ENCODE results near the gene TXNRD1.
"Not testable (repeated sequence)": the region's sequence is repeated elsewhere in the genome, so short reads cannot be mapped to it uniquely, and the experiment has no call there.

TXNRD1 gene

DNA sequence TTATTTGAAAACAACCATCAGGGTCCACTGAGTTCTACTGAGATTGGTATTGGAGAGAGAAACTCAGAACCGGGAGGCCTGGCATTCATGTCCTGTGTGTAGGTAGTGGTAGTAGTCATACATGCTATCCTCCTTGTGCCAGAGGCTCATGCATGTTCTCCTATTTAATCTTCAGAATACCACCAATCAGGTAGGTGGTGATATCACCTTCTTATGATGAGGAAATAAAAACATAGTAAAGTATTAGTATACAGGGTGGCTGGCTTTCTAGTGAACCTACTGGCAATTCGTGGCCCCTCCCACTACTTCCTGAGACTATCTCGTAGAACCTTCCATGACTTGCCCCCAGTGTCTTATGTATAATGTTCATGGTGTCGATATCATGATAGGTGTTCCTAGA is 47.4 kb downstream of the TXNRD1 start:
- Histone ChIP-seq H3K36me3 (ENCODE audit: control insufficient read depth, insufficient read depth, low read length) (no peaks in the 10 kb centered on the region), H3K27ac (ENCODE audit: low read depth, low read length, severe bottlenecking) (no peak overlapping the region), H3K4me1 (ENCODE audit: control insufficient read depth, insufficient read depth, low read length, poor library complexity, severe bottlenecking) (peaks cover 5% of the 10 kb centered on the region), H3K4me3 (ENCODE audit: extremely low read depth, insufficient read depth, low read length, poor library complexity, severe bottlenecking) (no peak overlapping the region), H3K9me3 (ENCODE audit: control insufficient read depth, low read length) (no peaks in the 10 kb centered on the region)
- WGBS, 2 experiments (ENCODE audit: insufficient coverage in 2 of 2), result 100% methylated on average over 1 of the region's 4 CpGs; no CpG with 5 or more reads in 1 of the 2 experiments

DNA sequence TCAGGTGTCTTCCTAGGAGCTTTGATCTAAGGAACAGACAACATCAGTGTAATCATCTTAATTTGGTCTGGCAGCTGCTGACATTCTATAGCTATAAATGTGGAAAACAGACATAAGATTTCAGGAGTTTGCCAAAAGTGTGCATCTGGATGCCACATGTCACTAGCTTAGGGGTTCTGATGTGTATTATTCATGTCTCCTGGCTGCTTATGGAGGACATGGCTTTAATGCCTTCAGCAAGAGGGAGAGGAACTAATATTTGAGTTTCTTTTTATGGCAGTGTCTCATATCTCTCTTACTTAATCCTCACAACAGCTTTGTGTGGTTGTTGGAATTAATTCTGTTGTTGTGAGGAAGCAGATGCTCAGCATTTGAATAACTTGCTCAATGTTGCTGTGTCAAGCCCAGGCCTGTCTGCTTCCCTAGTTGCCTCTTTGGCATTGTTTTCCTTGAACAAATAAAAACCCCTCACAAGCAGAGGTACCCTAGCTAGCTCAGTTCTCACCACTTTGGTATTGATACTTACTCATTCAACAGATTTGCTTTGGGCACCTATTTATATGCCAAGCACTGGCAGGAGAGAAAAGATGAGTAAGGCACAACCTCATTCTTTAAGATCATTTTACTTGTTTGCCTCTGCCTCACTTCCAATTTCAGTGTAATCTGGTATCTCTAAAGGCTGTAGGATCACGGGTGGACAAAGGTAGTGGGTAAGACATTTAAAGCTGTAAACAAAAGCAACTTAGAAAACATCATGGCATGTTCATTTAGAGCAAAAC is 48.2 kb downstream of the TXNRD1 start:
- H3K36me3 ChIP-seq (ENCODE audit: control insufficient read depth, insufficient read depth, low read length), result no peaks in the 10 kb centered on the region
- no peak overlapping the region for H3K4me3 ChIP-seq (ENCODE audit: extremely low read depth, insufficient read depth, low read length, poor library complexity, severe bottlenecking)
- H3K9me3 ChIP-seq (ENCODE audit: control insufficient read depth, low read length), result no peaks in the 10 kb centered on the region
- H3K27ac ChIP-seq (ENCODE audit: low read depth, low read length, severe bottlenecking), result no peak overlapping the region
- H3K4me1 ChIP-seq (ENCODE audit: control insufficient read depth, insufficient read depth, low read length, poor library complexity, severe bottlenecking), result peaks cover 5% of the 10 kb centered on the region
- 60% methylated on average over 1 of the region's 1 CpG; no CpG with 5 or more reads in 1 of the 2 experiments for WGBS, 2 experiments (ENCODE audit: insufficient coverage in 2 of 2)

DNA sequence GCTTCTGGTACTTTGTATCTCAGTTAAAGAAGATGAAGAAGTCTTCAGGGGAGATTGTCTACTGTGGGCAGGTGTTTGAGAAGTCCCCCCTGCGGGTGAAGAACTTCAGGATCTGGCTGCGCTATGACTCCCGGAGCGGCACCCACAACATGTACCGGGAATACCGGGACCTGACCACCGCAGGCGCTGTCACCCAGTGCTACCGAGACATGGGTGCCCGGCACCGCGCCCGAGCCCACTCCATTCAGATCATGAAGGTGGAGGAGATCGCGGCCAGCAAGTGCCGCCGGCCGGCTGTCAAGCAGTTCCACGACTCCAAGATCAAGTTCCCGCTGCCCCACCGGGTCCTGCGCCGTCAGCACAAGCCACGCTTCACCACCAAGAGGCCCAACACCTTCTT is 49.9 kb downstream of the TXNRD1 start:
- not testable (repeated sequence) for H3K9me3 ChIP-seq (ENCODE audit: control insufficient read depth, low read length); H3K4me1 ChIP-seq (ENCODE audit: control insufficient read depth, insufficient read depth, low read length, poor library complexity, severe bottlenecking); H3K27ac ChIP-seq (ENCODE audit: low read depth, low read length, severe bottlenecking); H3K4me3 ChIP-seq (ENCODE audit: extremely low read depth, insufficient read depth, low read length, poor library complexity, severe bottlenecking); H3K36me3 ChIP-seq (ENCODE audit: control insufficient read depth, insufficient read depth, low read length)
- WGBS, 2 experiments (ENCODE audit: insufficient coverage in 2 of 2), result no CpG with 5 or more reads among the region's 24 CpGs

DNA sequence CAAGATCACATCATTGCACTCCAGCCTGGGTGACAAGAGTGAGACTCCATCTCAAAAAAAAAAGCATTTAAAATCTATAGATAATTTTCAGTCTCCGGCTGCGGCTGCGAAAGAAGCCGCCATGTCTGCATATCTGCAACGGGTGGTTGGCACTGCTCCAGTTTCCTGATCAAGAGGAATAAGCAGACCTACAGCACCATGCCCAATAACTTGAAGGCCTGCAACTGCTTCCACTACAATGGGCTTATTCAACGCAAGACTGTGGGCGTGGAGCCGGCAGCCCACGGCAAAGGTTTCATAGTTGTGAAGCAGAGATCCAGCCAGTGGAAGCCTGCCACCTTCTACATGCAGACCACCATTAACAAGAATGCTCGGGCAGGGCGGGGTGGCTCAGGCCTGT is 57.4 kb downstream of the TXNRD1 start:
- no peaks in the 10 kb centered on the region for H3K36me3 ChIP-seq (ENCODE audit: control insufficient read depth, insufficient read depth, low read length)
- H3K4me3 ChIP-seq (ENCODE audit: extremely low read depth, insufficient read depth, low read length, poor library complexity, severe bottlenecking), result no peak overlapping the region
- 92 to 95% methylated on average over 9 to 11 of the region's 11 CpGs for WGBS, 2 experiments (ENCODE audit: insufficient coverage in 2 of 2)
- H3K9me3 ChIP-seq (ENCODE audit: control insufficient read depth, low read length), result no peaks in the 10 kb centered on the region
- peaks cover 5% of the 10 kb centered on the region for H3K4me1 ChIP-seq (ENCODE audit: control insufficient read depth, insufficient read depth, low read length, poor library complexity, severe bottlenecking)
- H3K27ac ChIP-seq (ENCODE audit: low read depth, low read length, severe bottlenecking), result no peak overlapping the region

DNA sequence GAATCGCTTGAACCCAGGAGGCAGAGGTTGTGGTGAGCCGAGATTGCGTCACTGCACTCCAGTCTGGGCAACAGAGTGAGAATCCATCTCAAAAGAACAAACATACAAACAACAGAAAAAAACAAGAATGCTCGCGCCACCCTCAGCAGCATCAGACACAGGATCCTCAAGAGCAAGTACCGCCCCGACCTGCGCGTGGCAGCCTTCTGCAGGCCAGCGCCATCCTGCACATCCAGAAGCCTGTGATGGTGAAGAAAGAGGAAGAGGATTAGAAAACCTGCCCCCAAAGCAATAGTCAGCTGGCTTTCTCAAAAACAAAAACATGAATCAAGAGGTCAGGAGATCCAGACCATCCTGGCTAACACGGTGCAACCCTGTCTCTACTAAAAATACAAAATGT is 57.9 kb downstream of the TXNRD1 start:
- Histone ChIP-seq H3K36me3 (ENCODE audit: control insufficient read depth, insufficient read depth, low read length) (no peaks in the 10 kb centered on the region), H3K27ac (ENCODE audit: low read depth, low read length, severe bottlenecking) (no peak overlapping the region), H3K4me3 (ENCODE audit: extremely low read depth, insufficient read depth, low read length, poor library complexity, severe bottlenecking) (no peak overlapping the region), H3K4me1 (ENCODE audit: control insufficient read depth, insufficient read depth, low read length, poor library complexity, severe bottlenecking) (peaks cover 5% of the 10 kb centered on the region), H3K9me3 (ENCODE audit: control insufficient read depth, low read length) (no peaks in the 10 kb centered on the region)
- 64 to 95% methylated on average over 2 to 8 of the region's 11 CpGs for WGBS, 2 experiments (ENCODE audit: insufficient coverage in 2 of 2)

DNA sequence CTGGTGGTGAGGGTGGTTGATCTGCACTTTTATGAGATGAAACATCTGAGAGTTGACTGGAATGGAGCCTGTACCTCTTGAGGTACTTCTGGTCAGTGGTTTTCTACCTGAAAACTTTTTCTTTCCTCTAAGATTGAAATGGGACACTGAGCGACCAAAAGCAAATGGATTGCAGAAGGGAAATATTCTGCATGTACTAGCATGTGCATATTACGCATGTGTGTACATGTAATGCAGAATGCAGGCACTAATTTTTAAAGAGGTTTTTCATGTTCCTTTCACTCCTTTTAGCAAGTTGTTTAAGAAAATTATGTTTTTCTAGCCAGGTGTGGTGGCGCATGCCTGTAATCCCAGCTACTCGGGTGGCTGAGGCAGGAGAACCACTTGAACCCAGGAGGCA is 59.2 kb downstream of the TXNRD1 start:
- Histone ChIP-seq H3K9me3 (ENCODE audit: control insufficient read depth, low read length) (no peaks in the 10 kb centered on the region), H3K27ac (ENCODE audit: low read depth, low read length, severe bottlenecking) (no peak overlapping the region), H3K4me3 (ENCODE audit: extremely low read depth, insufficient read depth, low read length, poor library complexity, severe bottlenecking) (no peak overlapping the region), H3K36me3 (ENCODE audit: control insufficient read depth, insufficient read depth, low read length) (no peaks in the 10 kb centered on the region), H3K4me1 (ENCODE audit: control insufficient read depth, insufficient read depth, low read length, poor library complexity, severe bottlenecking) (peaks cover 5% of the 10 kb centered on the region)
- 88 to 96% methylated on average over 3 to 4 of the region's 4 CpGs for WGBS, 2 experiments (ENCODE audit: insufficient coverage in 2 of 2)

DNA sequence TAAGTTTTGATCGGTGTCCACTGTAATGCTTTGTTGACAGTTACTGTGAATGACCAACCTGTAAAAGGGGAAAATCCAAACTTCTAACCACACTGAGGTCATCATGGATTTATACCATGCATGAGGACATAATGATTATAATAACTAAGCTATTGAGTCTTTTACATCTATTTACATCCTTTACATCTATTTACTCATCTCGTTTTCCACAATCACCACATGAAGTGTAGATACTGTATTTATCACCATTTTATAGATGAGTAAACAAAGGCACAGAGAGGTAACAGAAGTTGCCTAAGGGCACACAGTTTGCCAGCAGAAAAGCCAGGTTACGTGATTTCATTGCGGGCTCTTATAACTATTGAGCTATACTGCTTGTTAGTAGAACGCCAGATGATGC is 60.1 kb downstream of the TXNRD1 start:
- Histone ChIP-seq H3K4me3 (ENCODE audit: extremely low read depth, insufficient read depth, low read length, poor library complexity, severe bottlenecking) (no peak overlapping the region), H3K9me3 (ENCODE audit: control insufficient read depth, low read length) (no peaks in the 10 kb centered on the region), H3K27ac (ENCODE audit: low read depth, low read length, severe bottlenecking) (no peak overlapping the region), H3K4me1 (ENCODE audit: control insufficient read depth, insufficient read depth, low read length, poor library complexity, severe bottlenecking) (peaks cover 8% of the 10 kb centered on the region), H3K36me3 (ENCODE audit: control insufficient read depth, insufficient read depth, low read length) (no peaks in the 10 kb centered on the region)
- WGBS, 2 experiments (ENCODE audit: insufficient coverage in 2 of 2), result 61 to 62% methylated on average over 3 of the region's 5 CpGs

DNA sequence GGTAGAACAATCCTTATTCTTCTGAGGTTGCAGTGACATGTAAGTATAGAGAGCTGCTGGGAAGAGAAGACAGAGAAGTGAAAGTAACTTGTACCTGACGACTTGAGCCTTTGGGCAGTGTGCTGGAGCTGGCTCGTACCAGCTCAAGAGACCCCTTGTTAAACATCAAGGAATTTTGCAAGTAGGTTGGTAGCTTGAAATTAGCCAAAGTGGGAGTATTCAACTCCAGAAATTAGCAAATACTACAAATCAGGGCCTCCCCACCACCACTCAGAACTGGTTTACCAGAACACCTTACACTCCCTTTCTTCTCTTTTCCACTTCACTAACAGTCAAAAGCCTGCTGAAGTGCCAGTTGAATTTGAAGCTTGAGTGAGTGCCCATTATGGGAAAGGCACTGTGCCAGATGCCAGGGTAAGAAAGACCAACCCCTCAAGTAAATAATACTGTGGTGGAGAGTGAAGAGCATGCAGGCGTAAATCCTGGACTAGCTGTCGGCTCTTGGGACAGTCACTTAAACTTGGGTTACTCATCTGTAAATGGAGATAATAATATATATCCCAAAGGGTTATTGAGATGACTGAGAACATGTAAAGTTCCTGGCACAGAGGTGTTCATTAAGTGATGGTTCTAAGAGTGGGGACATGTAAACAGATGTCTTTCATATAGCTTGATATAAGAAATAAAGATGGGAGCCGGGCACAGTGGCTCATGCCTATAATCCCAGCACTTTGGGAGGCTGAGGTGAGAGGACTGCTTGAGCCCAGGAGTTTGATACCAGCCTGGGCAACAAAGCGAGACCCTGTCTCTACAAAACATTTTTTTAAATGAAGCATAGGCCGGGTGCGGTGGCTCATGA is 60.9 kb downstream of the TXNRD1 start:
- Histone ChIP-seq H3K27ac (ENCODE audit: low read depth, low read length, severe bottlenecking) (no peak overlapping the region), H3K9me3 (ENCODE audit: control insufficient read depth, low read length) (no peaks in the 10 kb centered on the region), H3K4me1 (ENCODE audit: control insufficient read depth, insufficient read depth, low read length, poor library complexity, severe bottlenecking) (peaks cover 8% of the 10 kb centered on the region), H3K4me3 (ENCODE audit: extremely low read depth, insufficient read depth, low read length, poor library complexity, severe bottlenecking) (no peak overlapping the region), H3K36me3 (ENCODE audit: control insufficient read depth, insufficient read depth, low read length) (no peaks in the 10 kb centered on the region)
- whole genome bisulfite sequencing, 2 experiments (ENCODE audit: insufficient coverage in 2 of 2), result 78 to 90% methylated on average over 1 to 5 of the region's 8 CpGs

DNA sequence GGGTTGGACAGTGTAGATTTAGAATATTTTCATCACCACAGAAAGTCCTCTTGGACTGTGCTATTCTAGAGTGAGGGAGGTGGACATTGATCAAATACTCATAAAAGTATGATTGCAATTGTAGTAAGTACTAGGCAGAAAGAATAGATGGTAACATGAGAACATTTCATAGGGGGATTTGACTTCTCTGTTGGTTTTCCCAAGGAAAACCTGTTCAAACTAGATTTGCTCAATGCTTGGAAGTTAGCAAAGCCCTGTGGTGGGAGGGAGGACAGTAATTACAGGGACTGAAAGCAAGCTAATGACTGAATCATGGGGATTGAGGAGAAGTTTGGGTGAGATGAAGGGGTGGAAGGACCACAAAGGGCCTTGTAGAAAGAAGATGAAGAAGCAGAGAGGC is 63.6 kb downstream of the TXNRD1 start:
- H3K4me1 ChIP-seq (ENCODE audit: control insufficient read depth, insufficient read depth, low read length, poor library complexity, severe bottlenecking), result peaks cover 8% of the 10 kb centered on the region
- no peak overlapping the region for H3K4me3 ChIP-seq (ENCODE audit: extremely low read depth, insufficient read depth, low read length, poor library complexity, severe bottlenecking)

DNA sequence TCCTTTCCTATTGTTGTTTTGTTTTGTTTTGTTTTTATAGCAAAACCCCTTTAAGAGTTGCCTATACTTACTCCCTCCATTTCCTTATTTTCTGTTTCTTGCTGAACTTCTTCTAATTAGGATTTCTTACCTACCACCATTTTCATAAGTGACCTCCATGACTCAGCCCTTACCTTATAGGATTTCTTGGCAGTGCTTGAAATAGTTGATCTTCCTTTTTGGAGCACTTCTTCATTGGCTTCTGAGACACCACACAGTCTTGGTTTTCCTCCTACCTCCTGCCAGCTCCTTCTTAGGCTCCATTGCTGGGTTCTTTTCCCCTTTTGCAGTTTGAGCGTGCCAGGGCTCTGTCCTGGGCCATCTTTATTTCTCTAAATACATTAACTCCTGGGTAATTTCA is 64.5 kb downstream of the TXNRD1 start:
- WGBS, 2 experiments (ENCODE audit: insufficient coverage in 2 of 2), result no CpG with 5 or more reads among the region's 1 CpG
- Histone ChIP-seq H3K27ac (ENCODE audit: low read depth, low read length, severe bottlenecking) (no peak overlapping the region), H3K4me3 (ENCODE audit: extremely low read depth, insufficient read depth, low read length, poor library complexity, severe bottlenecking) (no peak overlapping the region), H3K4me1 (ENCODE audit: control insufficient read depth, insufficient read depth, low read length, poor library complexity, severe bottlenecking) (peaks cover 8% of the 10 kb centered on the region), H3K36me3 (ENCODE audit: control insufficient read depth, insufficient read depth, low read length) (no peaks in the 10 kb centered on the region), H3K9me3 (ENCODE audit: control insufficient read depth, low read length) (no peaks in the 10 kb centered on the region)

More for the DNA sequence above, 63.6 kb downstream of the TXNRD1 start:
- Histone ChIP-seq H3K36me3 (ENCODE audit: control insufficient read depth, insufficient read depth, low read length) (no peaks in the 10 kb centered on the region), H3K27ac (ENCODE audit: low read depth, low read length, severe bottlenecking) (no peak overlapping the region), H3K9me3 (ENCODE audit: control insufficient read depth, low read length) (no peaks in the 10 kb centered on the region)

Measured in mesodermal cell (in vitro differentiated cells).